Measurements from ENCODE around the gene GUCY1A2.

GUCY1A2 gene

GRCh38 chr11:106627694-106628093, 390.6 kb downstream of the GUCY1A2 start:
- no peak for DNase-seq (ENCODE audit: low spot score)
- in situ Hi-C loops (cut with MboI; ENCODE audit: low sequenced_read_pairs, unreplicated experiment) = no loop called here
- TF ChIP-seq, protein P1, sequence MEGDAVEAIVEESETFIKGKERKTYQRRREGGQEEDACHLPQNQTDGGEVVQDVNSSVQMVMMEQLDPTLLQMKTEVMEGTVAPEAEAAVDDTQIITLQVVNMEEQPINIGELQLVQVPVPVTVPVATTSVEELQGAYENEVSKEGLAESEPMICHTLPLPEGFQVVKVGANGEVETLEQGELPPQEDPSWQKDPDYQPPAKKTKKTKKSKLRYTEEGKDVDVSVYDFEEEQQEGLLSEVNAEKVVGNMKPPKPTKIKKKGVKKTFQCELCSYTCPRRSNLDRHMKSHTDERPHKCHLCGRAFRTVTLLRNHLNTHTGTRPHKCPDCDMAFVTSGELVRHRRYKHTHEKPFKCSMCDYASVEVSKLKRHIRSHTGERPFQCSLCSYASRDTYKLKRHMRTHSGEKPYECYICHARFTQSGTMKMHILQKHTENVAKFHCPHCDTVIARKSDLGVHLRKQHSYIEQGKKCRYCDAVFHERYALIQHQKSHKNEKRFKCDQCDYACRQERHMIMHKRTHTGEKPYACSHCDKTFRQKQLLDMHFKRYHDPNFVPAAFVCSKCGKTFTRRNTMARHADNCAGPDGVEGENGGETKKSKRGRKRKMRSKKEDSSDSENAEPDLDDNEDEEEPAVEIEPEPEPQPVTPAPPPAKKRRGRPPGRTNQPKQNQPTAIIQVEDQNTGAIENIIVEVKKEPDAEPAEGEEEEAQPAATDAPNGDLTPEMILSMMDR (IDR thresholded peaks at IDR 0.05; ENCODE audit: borderline replicate concordance, control extremely low read depth, extremely low read depth, insufficient read depth, missing control alignments) = no peak

DNA sequence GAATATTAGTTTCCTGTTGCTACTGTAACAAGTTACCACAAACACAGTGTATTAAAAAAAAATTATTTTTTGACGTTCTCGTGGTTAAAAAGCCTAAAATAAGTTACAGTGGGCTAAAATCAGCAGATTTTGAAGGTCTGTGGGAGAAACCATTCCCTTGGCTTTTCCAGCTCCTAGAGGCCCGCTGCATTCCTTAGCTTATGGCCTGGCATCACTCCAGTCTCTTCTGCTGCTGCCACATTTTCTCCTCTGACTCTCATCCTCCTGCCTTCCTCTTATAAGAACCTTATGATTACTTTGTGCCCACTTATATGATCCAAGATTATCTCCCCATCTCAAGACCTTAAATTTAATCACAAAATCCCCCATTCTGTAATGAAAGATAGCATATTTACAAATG, 392.7 kb downstream of the GUCY1A2 start:
- TF ChIP-seq, protein P1 (IDR thresholded peaks at IDR 0.05; ENCODE audit: borderline replicate concordance, control extremely low read depth, extremely low read depth, insufficient read depth, missing control alignments) = no peak
- DNase-seq (ENCODE audit: low spot score) = no peak
- in situ Hi-C loops (cut with MboI; ENCODE audit: low sequenced_read_pairs, unreplicated experiment) = no loop called here

DNA sequence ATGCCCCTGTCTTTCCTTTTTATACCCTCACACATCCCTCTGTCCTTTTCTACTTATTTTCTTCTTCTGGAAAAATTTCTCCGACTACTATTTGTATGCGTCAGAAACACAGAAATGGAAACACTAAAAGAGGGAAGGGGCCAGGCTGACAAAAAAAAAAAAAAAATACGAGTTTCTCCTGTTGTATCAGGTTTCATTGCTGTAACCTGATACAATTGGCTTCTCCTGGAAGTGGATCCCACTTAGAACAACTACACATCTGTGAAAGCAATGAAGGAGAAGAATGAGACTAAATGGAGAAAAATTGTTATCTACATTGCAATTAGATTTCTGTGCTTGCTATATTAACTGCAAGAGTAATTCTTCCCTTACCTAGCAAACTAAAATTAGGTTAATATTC, 393.9 kb downstream of the GUCY1A2 start:
- DNase-seq (ENCODE audit: low spot score) = no peak
- TF ChIP-seq, protein P1 (IDR thresholded peaks at IDR 0.05; ENCODE audit: borderline replicate concordance, control extremely low read depth, extremely low read depth, insufficient read depth, missing control alignments) = no peak
- in situ Hi-C loops (cut with MboI; ENCODE audit: low sequenced_read_pairs, unreplicated experiment) = no loop called here
